Measurements from ENCODE around the gene PLD1.

PLD1 gene

GRCh38 chr3:171736556-171736955 is 73.7 kb downstream of the PLD1 start:
- no peak for TF ChIP-seq EZH2phosphoT487 (IDR thresholded peaks at IDR 0.05; ENCODE audit: borderline replicate concordance)
- TF ChIP-seq, protein P1, sequence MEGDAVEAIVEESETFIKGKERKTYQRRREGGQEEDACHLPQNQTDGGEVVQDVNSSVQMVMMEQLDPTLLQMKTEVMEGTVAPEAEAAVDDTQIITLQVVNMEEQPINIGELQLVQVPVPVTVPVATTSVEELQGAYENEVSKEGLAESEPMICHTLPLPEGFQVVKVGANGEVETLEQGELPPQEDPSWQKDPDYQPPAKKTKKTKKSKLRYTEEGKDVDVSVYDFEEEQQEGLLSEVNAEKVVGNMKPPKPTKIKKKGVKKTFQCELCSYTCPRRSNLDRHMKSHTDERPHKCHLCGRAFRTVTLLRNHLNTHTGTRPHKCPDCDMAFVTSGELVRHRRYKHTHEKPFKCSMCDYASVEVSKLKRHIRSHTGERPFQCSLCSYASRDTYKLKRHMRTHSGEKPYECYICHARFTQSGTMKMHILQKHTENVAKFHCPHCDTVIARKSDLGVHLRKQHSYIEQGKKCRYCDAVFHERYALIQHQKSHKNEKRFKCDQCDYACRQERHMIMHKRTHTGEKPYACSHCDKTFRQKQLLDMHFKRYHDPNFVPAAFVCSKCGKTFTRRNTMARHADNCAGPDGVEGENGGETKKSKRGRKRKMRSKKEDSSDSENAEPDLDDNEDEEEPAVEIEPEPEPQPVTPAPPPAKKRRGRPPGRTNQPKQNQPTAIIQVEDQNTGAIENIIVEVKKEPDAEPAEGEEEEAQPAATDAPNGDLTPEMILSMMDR (conservative IDR thresholded peaks at IDR 0.05; ENCODE audit: low read length): no peak
- Histone ChIP-seq H3K9me3 (ENCODE audit: insufficient read depth, low read depth, low read length) (no peaks in the 10 kb centered on the region), H2AFZ (ENCODE audit: low read length) (no peak overlapping the region)

GRCh38 chr3:171733561-171733960 is 76.7 kb downstream of the PLD1 start:
- Histone ChIP-seq H3K27me3 (ENCODE audit: insufficient read depth, low read length, poor library complexity, severe bottlenecking) (no peaks in the 10 kb centered on the region), H2AFZ (ENCODE audit: low read length) (no peak overlapping the region), H3K4me3 (ENCODE audit: low read length, poor library complexity, severe bottlenecking) (no peak overlapping the region), H3K4me1 (ENCODE audit: insufficient read depth, low read length, poor library complexity, severe bottlenecking) (no peaks in the 10 kb centered on the region), H3K4me2 (ENCODE audit: low read depth, low read length, poor library complexity, severe bottlenecking) (no peak overlapping the region), H3K36me3 (ENCODE audit: insufficient read depth, low read length) (no peaks in the 10 kb centered on the region), H3F3A (ENCODE audit: low read depth) (no peaks in the 10 kb centered on the region), H3K79me2 (ENCODE audit: insufficient read depth, low read length) (no peaks in the 10 kb centered on the region), H4K20me1 (ENCODE audit: insufficient read depth, low read length, poor library complexity, severe bottlenecking) (no peaks in the 10 kb centered on the region), H3K9ac (ENCODE audit: low read depth, low read length, poor library complexity, severe bottlenecking) (no peak overlapping the region), H3K9me3 (ENCODE audit: insufficient read depth, low read depth, low read length) (no peaks in the 10 kb centered on the region), H3K9me2 (replicated peaks; ENCODE audit: low read depth, low read length) (no peaks in the 10 kb centered on the region)
- TF ChIP-seq EZH2phosphoT487 (IDR thresholded peaks at IDR 0.05; ENCODE audit: borderline replicate concordance): no peak

More at GRCh38 chr3:171736556-171736955, 73.7 kb downstream of the PLD1 start:
- Histone ChIP-seq H3K9me2 (replicated peaks; ENCODE audit: low read depth, low read length) (no peaks in the 10 kb centered on the region), H3K4me3 (ENCODE audit: low read length, poor library complexity, severe bottlenecking) (no peak overlapping the region), H4K20me1 (ENCODE audit: insufficient read depth, low read length, poor library complexity, severe bottlenecking) (no peaks in the 10 kb centered on the region), H3K79me2 (ENCODE audit: insufficient read depth, low read length) (no peaks in the 10 kb centered on the region), H3K4me2 (ENCODE audit: low read depth, low read length, poor library complexity, severe bottlenecking) (no peak overlapping the region), H3F3A (ENCODE audit: low read depth) (no peaks in the 10 kb centered on the region), H3K4me1 (ENCODE audit: insufficient read depth, low read length, poor library complexity, severe bottlenecking) (no peaks in the 10 kb centered on the region), H3K36me3 (ENCODE audit: insufficient read depth, low read length) (no peaks in the 10 kb centered on the region), H3K9ac (ENCODE audit: low read depth, low read length, poor library complexity, severe bottlenecking) (no peak overlapping the region), H3K27me3 (ENCODE audit: insufficient read depth, low read length, poor library complexity, severe bottlenecking) (no peaks in the 10 kb centered on the region)

GRCh38 chr3:171732756-171733155 is 77.5 kb downstream of the PLD1 start:
- no peaks in the 10 kb centered on the region for H3K27me3 ChIP-seq (ENCODE audit: insufficient read depth, low read length, poor library complexity, severe bottlenecking)

DNA sequence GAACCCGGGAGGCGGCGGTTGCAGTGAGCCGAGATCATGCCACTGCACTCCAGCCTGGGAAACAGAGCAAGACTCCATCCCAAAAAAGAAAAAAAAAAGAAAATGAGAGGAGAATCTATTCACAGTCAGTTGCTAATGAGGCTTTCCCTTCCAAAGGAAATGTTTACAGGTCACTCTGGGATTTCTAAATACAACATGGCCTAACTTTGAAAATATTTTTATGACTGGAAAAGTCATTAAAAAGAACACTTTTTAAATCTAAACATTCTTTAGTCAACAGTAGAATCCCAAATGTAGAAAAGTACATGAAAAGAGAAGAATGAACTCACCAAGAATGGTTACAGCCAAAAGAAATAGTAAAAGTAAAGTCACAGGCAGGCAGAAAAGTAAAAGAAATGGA is 78.6 kb downstream of the PLD1 start:
- Histone ChIP-seq H3K36me3 (ENCODE audit: insufficient read depth, low read length) (no peaks in the 10 kb centered on the region), H3K4me2 (ENCODE audit: low read depth, low read length, poor library complexity, severe bottlenecking) (no peak overlapping the region), H3K9ac (ENCODE audit: low read depth, low read length, poor library complexity, severe bottlenecking) (no peak overlapping the region), H3K9me3 (ENCODE audit: insufficient read depth, low read depth, low read length) (no peaks in the 10 kb centered on the region), H3K9me2 (replicated peaks; ENCODE audit: low read depth, low read length) (no peaks in the 10 kb centered on the region), H3F3A (ENCODE audit: low read depth) (no peaks in the 10 kb centered on the region), H3K4me3 (ENCODE audit: low read length, poor library complexity, severe bottlenecking) (no peak overlapping the region), H4K20me1 (ENCODE audit: insufficient read depth, low read length, poor library complexity, severe bottlenecking) (no peaks in the 10 kb centered on the region), H2AFZ (ENCODE audit: low read length) (no peak overlapping the region), H3K79me2 (ENCODE audit: insufficient read depth, low read length) (no peaks in the 10 kb centered on the region), H3K27me3 (ENCODE audit: insufficient read depth, low read length, poor library complexity, severe bottlenecking) (no peaks in the 10 kb centered on the region), H3K4me1 (ENCODE audit: insufficient read depth, low read length, poor library complexity, severe bottlenecking) (no peaks in the 10 kb centered on the region)
- TF ChIP-seq EZH2phosphoT487 (IDR thresholded peaks at IDR 0.05; ENCODE audit: borderline replicate concordance): no peak
- TF ChIP-seq, protein P1 (conservative IDR thresholded peaks at IDR 0.05; ENCODE audit: low read length): no peak

More at GRCh38 chr3:171732756-171733155, 77.5 kb downstream of the PLD1 start:
- Histone ChIP-seq H3K9me2 (replicated peaks; ENCODE audit: low read depth, low read length) (no peaks in the 10 kb centered on the region), H3K79me2 (ENCODE audit: insufficient read depth, low read length) (no peaks in the 10 kb centered on the region), H3K4me2 (ENCODE audit: low read depth, low read length, poor library complexity, severe bottlenecking) (no peak overlapping the region), H3K9me3 (ENCODE audit: insufficient read depth, low read depth, low read length) (no peaks in the 10 kb centered on the region), H3K36me3 (ENCODE audit: insufficient read depth, low read length) (no peaks in the 10 kb centered on the region), H3K9ac (ENCODE audit: low read depth, low read length, poor library complexity, severe bottlenecking) (no peak overlapping the region), H3F3A (ENCODE audit: low read depth) (no peaks in the 10 kb centered on the region), H2AFZ (ENCODE audit: low read length) (no peak overlapping the region), H3K4me1 (ENCODE audit: insufficient read depth, low read length, poor library complexity, severe bottlenecking) (no peaks in the 10 kb centered on the region), H3K4me3 (ENCODE audit: low read length, poor library complexity, severe bottlenecking) (no peak overlapping the region), H4K20me1 (ENCODE audit: insufficient read depth, low read length, poor library complexity, severe bottlenecking) (no peaks in the 10 kb centered on the region)
- TF ChIP-seq, protein P1 (conservative IDR thresholded peaks at IDR 0.05; ENCODE audit: low read length): no peak
- TF ChIP-seq EZH2phosphoT487 (IDR thresholded peaks at IDR 0.05; ENCODE audit: borderline replicate concordance): no peak
